Endothelial cell of umbilical vein (primary cell): ENCODE results near the gene CCDC124. TPM values are rescaled to one million over a fixed set of nuclear protein-coding genes. Genes with fewer than 3 reads are reported as not detected.

Source experiments
- BruUV-seq: library from RNA; stranded (reverse); fragments of 400-500 nt; replicated peaks from 2 replicates; lab custom pipeline; 2021; lab: Mats Ljungman, UMichigan
- CTCF ChIA-PET: fragments of 300-600, 350-600 bp; sonication (Branson Sonifier 250); formaldehyde crosslinking; loops from one replicate; lab custom pipeline; 2021; ENCODE audit warnings: antibody characterized with exemption, inconsistent platforms; lab: Charles Lee
- POLR2A ChIA-PET: fragments of 300-600, 350-600 bp; sonication (Branson Sonifier 250); formaldehyde crosslinking; loops from one replicate; lab custom pipeline; 2021; ENCODE audit warnings: antibody characterized with exemption, inconsistent platforms; lab: Charles Lee
- DNase-seq: peaks from one replicate; pipeline ENCODE4 v3.0.0-alpha.2; 2011; ENCODE audit warnings: low read depth, low spot score
- FAIRE-seq: peaks from 2 replicates; lab custom pipeline; 2011; peaks lifted over from hg19 to GRCh38; lab: Jason Lieb, UNC
- H2AFZ ChIP-seq: 2 replicates; pipeline ENCODE4 v1.6.0; 2012; ENCODE audit warnings: low read depth, low read length, control low read depth, inconsistent platforms
- H3K27ac ChIP-seq: 2 replicates; pipeline ENCODE4 v1.5.1; 2011; ENCODE audit warnings: low read depth, mild to moderate bottlenecking, control low read depth, low read length, moderate library complexity; ENCODE audit not compliant: insufficient read depth
- H3K27me3 ChIP-seq, 2 experiments: 2 replicates each; pipeline versions ENCODE4 v1.6.0 to v1.6.1; 2011; ENCODE audit warnings: low read length in 2 of 2, mixed read lengths in 1 of 2; ENCODE audit not compliant: control insufficient read depth in 2 of 2, insufficient read depth in 2 of 2
- H3K36me3 ChIP-seq, 2 experiments: 2 replicates in 1 of 2; 3 replicates in 1 of 2; pipeline ENCODE4 v1.5.1; 2011; ENCODE audit warnings: low read length in 2 of 2, mild to moderate bottlenecking in 1 of 2, moderate library complexity in 1 of 2; ENCODE audit not compliant: control insufficient read depth in 2 of 2, insufficient read depth in 2 of 2; ENCODE audit errors: extremely low read depth in 1 of 2
- H3K4me1 ChIP-seq: 3 replicates; pipeline ENCODE4 v1.5.1; 2011; ENCODE audit warnings: mild to moderate bottlenecking, low read length; ENCODE audit not compliant: control insufficient read depth, insufficient read depth; ENCODE audit errors: extremely low read depth
- H3K4me2 ChIP-seq: 2 replicates; pipeline ENCODE4 v1.6.1; 2011; ENCODE audit warnings: low read length, control low read depth, mixed read lengths; ENCODE audit not compliant: insufficient read depth
- H3K4me3 ChIP-seq, 3 experiments: fragments of 200-600 bp in 1 of 3; sonication (generic), shearing (Covaris generic) in 1 of 3; replicated peaks in 1 of 3; 2 replicates each; pipeline ENCODE4 v1.5.1; 2011 to 2016; ENCODE audit warnings: control low read depth in 3 of 3, low read length in 3 of 3, mild to moderate bottlenecking in 2 of 3, inconsistent platforms in 1 of 3, low read depth in 1 of 3, moderate library complexity in 1 of 3; ENCODE audit not compliant: insufficient read depth in 1 of 3
- H3K79me2 ChIP-seq: 2 replicates; pipeline ENCODE4 v1.6.0; 2012; ENCODE audit warnings: low read length, inconsistent platforms; ENCODE audit not compliant: control insufficient read depth, insufficient read depth
- H3K9ac ChIP-seq: replicated peaks from 2 replicates; pipeline ENCODE3; 2011; ENCODE audit warnings: low read length, control low read depth; ENCODE audit not compliant: insufficient read depth; ENCODE audit errors: extremely low read depth
- H3K9me1 ChIP-seq: replicated peaks from 3 replicates; pipeline ENCODE4 v1.6.0; 2011; ENCODE audit warnings: mild to moderate bottlenecking, low read length; ENCODE audit not compliant: control insufficient read depth, insufficient read depth; ENCODE audit errors: extremely low read depth
- H3K9me3 ChIP-seq: replicated peaks from 2 replicates; pipeline ENCODE4 v1.5.1; 2012; ENCODE audit warnings: low read length, inconsistent platforms; ENCODE audit not compliant: control insufficient read depth, insufficient read depth
- H4K20me1 ChIP-seq: replicated peaks from 2 replicates; pipeline ENCODE3; 2011; ENCODE audit warnings: mild to moderate bottlenecking, low read length; ENCODE audit not compliant: control insufficient read depth, insufficient read depth; ENCODE audit errors: extremely low read depth
- EZH2 ChIP-seq: IDR thresholded peaks from 2 replicates; pipeline ENCODE4 v1.6.1; 2012; ENCODE audit warnings: borderline replicate concordance, low read depth, mild to moderate bottlenecking, moderate library complexity, low read length, inconsistent platforms; ENCODE audit not compliant: severe bottlenecking
- FOS ChIP-seq: IDR thresholded peaks from 2 replicates; pipeline ENCODE4 v1.6.1; 2011; ENCODE audit warnings: mild to moderate bottlenecking, low read length, moderate library complexity, borderline replicate concordance; ENCODE audit not compliant: insufficient read depth
- GATA2 ChIP-seq: IDR thresholded peaks from 2 replicates; pipeline ENCODE4 v1.7.0; 2011; ENCODE audit warnings: low read depth, mild to moderate bottlenecking, moderate library complexity, mixed read lengths, low read length; ENCODE audit not compliant: insufficient read length, insufficient read depth
- JUN ChIP-seq: IDR thresholded peaks from 2 replicates; pipeline ENCODE4 v1.6.1; 2011; ENCODE audit warnings: borderline replicate concordance, low read depth; ENCODE audit not compliant: insufficient read length, insufficient read depth
- MYC ChIP-seq: IDR thresholded peaks from one replicate; pipeline ENCODE4 v1.6.1; 2011; ENCODE audit warnings: mild to moderate bottlenecking, low read depth, low read length
- POLR2A ChIP-seq: IDR thresholded peaks from 2 replicates; pipeline ENCODE4 v1.6.1; 2012; ENCODE audit warnings: low read depth, mild to moderate bottlenecking, control low read depth, low read length
- POLR2AphosphoS5 ChIP-seq: IDR thresholded peaks from 2 replicates; pipeline ENCODE4 v1.6.1; 2012; ENCODE audit warnings: low read depth, mild to moderate bottlenecking, control low read depth, low read length, moderate library complexity; ENCODE audit not compliant: insufficient read depth
- dilution Hi-C: fragments of 300-500 bp; cut with MboI; formaldehyde crosslinking; loops from one replicate; pipeline ENCODE4 v1.15.0; 2019; ENCODE audit warnings: low sequenced_read_pairs; ENCODE audit not compliant: extremely low pct_ligation_motif_present
- intact Hi-C: fragments of 100-400 bp; cut with micrococcal nuclease; formaldehyde crosslinking; loops from one replicate; pipeline ENCODE4 v1.10.0; 2022
- polyA plus RNA-seq, 4 experiments: library from polyadenylated mRNA; depleted of rRNA in 3 of 4; stranded (reverse) in 3 of 4; unstranded in 1 of 4; fragments of >200 nt; gene quantifications; 2 replicates each; pipeline versions ENCODE4 v1.2.1 to v1.2.3, GENCODE V29; 2011 to 2012; ENCODE audit warnings: missing spikeins in 1 of 4
- total RNA-seq: library from RNA; stranded (reverse); gene quantifications from 2 replicates; pipeline ENCODE4 v1.2.3, GENCODE V29; 2021
- TF ChIP-seq, protein P1 (sequence below): IDR thresholded peaks from 2 replicates; pipeline ENCODE4 v1.6.1; 2011; ENCODE audit not compliant: insufficient read depth, insufficient read length
- TF ChIP-seq, protein P2 (sequence below), 2 donors: IDR thresholded peaks; 1 replicate in 1 of 2; 2 replicates in 1 of 2; pipeline ENCODE4 v1.5.1; 2011; ENCODE audit warnings: low read length in 2 of 2, mild to moderate bottlenecking in 2 of 2, moderate library complexity in 2 of 2, control low read depth in 1 of 2, inconsistent platforms in 1 of 2, low read depth in 1 of 2; ENCODE audit not compliant: insufficient read depth in 1 of 2; ENCODE audit errors: extremely low read depth in 1 of 2

Gene CCDC124
- total and polyA plus RNA-seq, 2 donors (not counting 3 experiments of a cell fraction or from before 2014, with no cell fraction given), result 101 to 115 TPM

- POLR2A ChIA-PET, result no interaction called here
- H3K27ac ChIP-seq, result no peak overlapping the region
- no TSS peak for BruUV-seq
- no peaks in the 10 kb centered on the region for H3K27me3 ChIP-seq
- no peak for TF ChIP-seq POLR2AphosphoS5
- TF ChIP-seq POLR2A, result no peak
- no peak for TF ChIP-seq MYC
- TF ChIP-seq EZH2, result no peak
- no peaks in the 10 kb centered on the region for H3K36me3 ChIP-seq
- no peak overlapping the region for H3K4me2 ChIP-seq
- CTCF ChIA-PET, result interaction anchor here (0.6 to 1.0 kb wide), 2 partner anchors 10 to 52 kb away, joined by 3 to 4 read pairs; no protein-coding TSS in a partner anchor
- dilution Hi-C loops (no loop called here), intact Hi-C loops (no loop called here)
- no peak overlapping the region for H2AFZ ChIP-seq
- H3K79me2 ChIP-seq, result no peaks in the 10 kb centered on the region
- no peaks in the 10 kb centered on the region for H4K20me1 ChIP-seq
- DNase-seq (no peak), FAIRE-seq (no peak)
- no peak overlapping the region for H3K4me3 ChIP-seq
- no peaks in the 10 kb centered on the region for H3K4me1 ChIP-seq
- H3K9ac ChIP-seq, result no peak overlapping the region
- no peaks in the 10 kb centered on the region for H3K9me1 ChIP-seq
- H3K9me3 ChIP-seq, result no peaks in the 10 kb centered on the region
These were observed 56.7 kb downstream of the CCDC124 start for GRCh38 chr19:17989425-17990094.

- Histone ChIP-seq H3K9me3 (no peaks in the 10 kb centered on the region), H2AFZ (no peak overlapping the region), H3K4me3 (no peak overlapping the region), H3K9me1 (no peaks in the 10 kb centered on the region), H3K27ac (no peak overlapping the region), H3K27me3 (no peaks in the 10 kb centered on the region), H3K9ac (no peak overlapping the region), H3K4me1 (no peaks in the 10 kb centered on the region), H3K36me3 (no peaks in the 10 kb centered on the region), H4K20me1 (no peaks in the 10 kb centered on the region), H3K4me2 (no peak overlapping the region), H3K79me2 (no peaks in the 10 kb centered on the region)
- ChIA-PET POLR2A (interaction anchor here (0.9 kb wide), 1 partner anchor 134 kb away, joined by 4 read pairs; the partner anchor contains the start of gene RPL18A), CTCF (interaction anchor here (0.6 to 6.6 kb wide), 8 partner anchors 12 to 134 kb away, joined by 3 to 203 read pairs (median 14); partner anchors contain the start of genes CCDC124, RPL18A and SLC5A5)
- BruUV-seq, result no TSS peak
- intact Hi-C loops (no loop called here), dilution Hi-C loops (no loop called here)
- FAIRE-seq, result no peak
- TF ChIP-seq POLR2A (no peak), POLR2AphosphoS5 (no peak), MYC (no peak), EZH2 (no peak), JUN (no peak), FOS (no peak), GATA2 (no peak)
- TF ChIP-seq, protein P1, sequence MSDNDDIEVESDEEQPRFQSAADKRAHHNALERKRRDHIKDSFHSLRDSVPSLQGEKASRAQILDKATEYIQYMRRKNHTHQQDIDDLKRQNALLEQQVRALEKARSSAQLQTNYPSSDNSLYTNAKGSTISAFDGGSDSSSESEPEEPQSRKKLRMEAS, result no peak
- TF ChIP-seq, protein P2, sequence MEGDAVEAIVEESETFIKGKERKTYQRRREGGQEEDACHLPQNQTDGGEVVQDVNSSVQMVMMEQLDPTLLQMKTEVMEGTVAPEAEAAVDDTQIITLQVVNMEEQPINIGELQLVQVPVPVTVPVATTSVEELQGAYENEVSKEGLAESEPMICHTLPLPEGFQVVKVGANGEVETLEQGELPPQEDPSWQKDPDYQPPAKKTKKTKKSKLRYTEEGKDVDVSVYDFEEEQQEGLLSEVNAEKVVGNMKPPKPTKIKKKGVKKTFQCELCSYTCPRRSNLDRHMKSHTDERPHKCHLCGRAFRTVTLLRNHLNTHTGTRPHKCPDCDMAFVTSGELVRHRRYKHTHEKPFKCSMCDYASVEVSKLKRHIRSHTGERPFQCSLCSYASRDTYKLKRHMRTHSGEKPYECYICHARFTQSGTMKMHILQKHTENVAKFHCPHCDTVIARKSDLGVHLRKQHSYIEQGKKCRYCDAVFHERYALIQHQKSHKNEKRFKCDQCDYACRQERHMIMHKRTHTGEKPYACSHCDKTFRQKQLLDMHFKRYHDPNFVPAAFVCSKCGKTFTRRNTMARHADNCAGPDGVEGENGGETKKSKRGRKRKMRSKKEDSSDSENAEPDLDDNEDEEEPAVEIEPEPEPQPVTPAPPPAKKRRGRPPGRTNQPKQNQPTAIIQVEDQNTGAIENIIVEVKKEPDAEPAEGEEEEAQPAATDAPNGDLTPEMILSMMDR (IDR thresholded peaks at IDR 0.05; ENCODE audit: extremely low read depth in 1 of 2, insufficient read depth in 1 of 2, low read depth in 1 of 2, low read length in 2 of 2), result no peak
- no peak for DNase-seq
These were observed 60.4 kb downstream of the CCDC124 start for GRCh38 chr19:17993076-17993813.
